A673 (cell line): ENCODE data around the gene GXYLT1.

Source experiments
- CTCF ChIP-seq: fragments of 300-800, 200-600 bp; sonication (generic); conservative IDR thresholded peaks from 2 replicates; pipeline ENCODE4 v1.5.1; 2017; ENCODE audit warnings: low read depth, mild to moderate bottlenecking, antibody characterized with exemption, low read length, moderate library complexity, mixed read lengths
- EZH2 ChIP-seq: fragments of 200-600 bp; sonication (generic); IDR thresholded peaks from 2 replicates; pipeline ENCODE4 v1.6.1; 2017; ENCODE audit warnings: borderline replicate concordance, low read depth, mild to moderate bottlenecking, mixed read lengths, antibody characterized with exemption, low read length; ENCODE audit not compliant: poor library complexity, severe bottlenecking

GRCh38 chr12:42190376-42190775, 45.7 kb upstream of the GXYLT1 start:
- TF ChIP-seq CTCF: no peak
- no peak for TF ChIP-seq EZH2
